ENCODE data around the gene FBXL17. TPM values are rescaled to one million over a fixed set of nuclear protein-coding genes. Genes with fewer than 3 reads are reported as not detected.

The FBXL17 gene
- total RNA-seq, 1 experiment from 2014 or later = 5.3 TPM

DNA sequence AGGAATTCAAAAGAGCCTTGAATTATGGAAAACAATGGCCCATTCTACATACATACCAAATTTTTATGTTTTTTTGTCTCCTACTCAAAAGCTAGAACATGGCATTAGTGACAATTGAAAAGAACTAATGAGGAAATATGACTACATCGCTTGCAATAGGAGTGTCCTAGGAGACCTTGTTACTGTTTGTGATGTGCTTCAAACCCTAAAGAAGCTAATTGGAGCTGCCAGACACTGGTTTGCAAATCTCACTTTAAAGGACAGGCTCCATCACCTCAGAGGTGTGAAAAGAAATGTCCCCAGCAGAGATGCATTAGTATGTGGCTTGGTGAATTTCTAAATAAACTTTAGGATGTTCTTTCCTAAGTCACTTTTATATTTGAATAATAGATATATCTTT is 356.9 kb downstream of the FBXL17 start:
- H2AK5ac ChIP-seq (ENCODE audit: insufficient read length, low read length) = no peak overlapping the region
- Mint-ChIP-seq H3K27me3 (ENCODE audit: low read depth) (no peaks in the 10 kb centered on the region), H3K4me3 (no peak overlapping the region), H3K36me3 (ENCODE audit: insufficient read depth in 1 of 3, low read depth in 3 of 3) (no peaks in the 10 kb centered on the region), H3K9me3 (no peaks in the 10 kb centered on the region), H3K27ac (no peak overlapping the region; a peak in 1 of 7 replicates), H3K4me1 (peaks cover 5% of the 10 kb centered on the region in 2 experiments; a peak in 3 of 4 replicates)
- no peaks in the 10 kb centered on the region for H3K9me3 ChIP-seq (ENCODE audit: control insufficient read depth, low read depth, low read length)
- H3T11ph ChIP-seq (ENCODE audit: low read length) = no peak overlapping the region
- no peak overlapping the region for H2BK20ac ChIP-seq (ENCODE audit: low read depth, low read length, poor library complexity, severe bottlenecking)
- H3K23ac ChIP-seq (ENCODE audit: insufficient read length, low read depth, low read length) = no peak overlapping the region
- H3K56ac ChIP-seq (ENCODE audit: insufficient read length, low read depth, low read length) = no peak overlapping the region
- H4K5ac ChIP-seq (ENCODE audit: insufficient read length, low read depth, low read length) = no peak overlapping the region
- no peak overlapping the region for H2BK12ac ChIP-seq (ENCODE audit: insufficient read length, low read depth, low read length)
- no peak overlapping the region for H2BK5ac ChIP-seq (ENCODE audit: insufficient read length, low read length)
- no peak for TF ChIP-seq CTCF (conservative IDR thresholded peaks at IDR 0.05)
- H3K23me2 ChIP-seq (ENCODE audit: insufficient read length, low read depth, low read length, poor library complexity, severe bottlenecking) = no peaks in the 10 kb centered on the region
- no peak overlapping the region for H3K4me2 ChIP-seq (ENCODE audit: insufficient read depth, insufficient read length, low read length)
- no peak overlapping the region for H2AFZ ChIP-seq (ENCODE audit: low read length)
- H3K9ac ChIP-seq (ENCODE audit: extremely low read depth, insufficient read length, low read length) = no peak overlapping the region
- H2BK15ac ChIP-seq (ENCODE audit: low read depth, low read length) = no peak overlapping the region
- H4K20me1 ChIP-seq (ENCODE audit: control insufficient read depth, insufficient read depth, insufficient read length) = no peaks in the 10 kb centered on the region
- H3K4me1 ChIP-seq (ENCODE audit: insufficient read depth, low read length) = no peaks in the 10 kb centered on the region
- no peak overlapping the region for H4K91ac ChIP-seq (ENCODE audit: insufficient read length, low read depth, low read length)
- no peak overlapping the region for H3K27ac ChIP-seq (ENCODE audit: insufficient read length, low read depth, low read length)
- no peaks in the 10 kb centered on the region for H3K27me3 ChIP-seq (ENCODE audit: insufficient read depth, low read length)
- no peak overlapping the region for H3K18ac ChIP-seq (ENCODE audit: insufficient read length, low read depth, low read length)
- no peaks in the 10 kb centered on the region for H3K79me1 ChIP-seq (ENCODE audit: insufficient read depth, low read depth, low read length, poor library complexity, severe bottlenecking)
- H3K79me2 ChIP-seq (ENCODE audit: insufficient read depth, low read length) = no peaks in the 10 kb centered on the region
- no peak overlapping the region for H2BK120ac ChIP-seq (ENCODE audit: low read depth, low read length, poor library complexity, severe bottlenecking)
- H3K14ac ChIP-seq (ENCODE audit: insufficient read depth, low read length) = no peak overlapping the region
- no peak for DNase-seq
- H3K4ac ChIP-seq (ENCODE audit: low read depth, low read length) = no peak overlapping the region
- WGBS (ENCODE audit: extremely low coverage, insufficient read length, low lambda C conversion rate) = no CpG with 5 or more reads among the region's 1 CpG
- H4K8ac ChIP-seq (replicated peaks; ENCODE audit: insufficient read length, low read depth, low read length) = no peak overlapping the region
